Karpas-422 (cell line): ENCODE results near the gene PTPRD. TPM values are rescaled to one million over a fixed set of nuclear protein-coding genes. Genes with fewer than 3 reads are reported as not detected.
A peak's percentile ranks its signal among the peaks of the same experiment; 100 is the strongest.
"Not testable (repeated sequence)": the region's sequence is repeated elsewhere in the genome, so short reads cannot be mapped to it uniquely, and the experiment has no call there.

ENCODE experiments used
- DNase-seq: peaks from one replicate; pipeline ENCODE4 v3.0.0-alpha.2; 2015
- H2AFZ ChIP-seq: fragments of 200-600 bp; sonication (generic); 2 replicates; pipeline ENCODE4 v1.6.1; 2014; ENCODE audit warnings: antibody characterized with exemption, low read length, mixed read lengths
- H3K27ac ChIP-seq: fragments of 200-600 bp; sonication (generic); 2 replicates; pipeline ENCODE4 v1.5.1; 2014; ENCODE audit warnings: mild to moderate bottlenecking, low read length, moderate library complexity
- H3K27me3 ChIP-seq: fragments of 200-600 bp; sonication (generic); 2 replicates; pipeline ENCODE4 v1.6.1; 2014; ENCODE audit warnings: low read length, mixed read lengths
- H3K36me3 ChIP-seq: fragments of 200-600 bp; sonication (generic); 2 replicates; pipeline ENCODE4 v1.6.1; 2014; ENCODE audit warnings: low read length, mixed read lengths; ENCODE audit not compliant: insufficient read depth
- H3K4me1 ChIP-seq: fragments of 200-600 bp; sonication (generic); 2 replicates; pipeline ENCODE4 v1.6.1; 2014; ENCODE audit warnings: mild to moderate bottlenecking, low read length, mixed read lengths
- H3K4me2 ChIP-seq: fragments of 200-600 bp; sonication (generic); 2 replicates; pipeline ENCODE4 v1.6.1; 2014; ENCODE audit warnings: low read length, low read depth, mild to moderate bottlenecking; ENCODE audit not compliant: poor library complexity, severe bottlenecking
- H3K4me3 ChIP-seq: fragments of 200-600 bp; sonication (generic); 2 replicates; pipeline ENCODE4 v1.5.1; 2014; ENCODE audit warnings: mild to moderate bottlenecking, antibody characterized with exemption, low read length, mixed read lengths
- H3K79me2 ChIP-seq: fragments of 200-600 bp; sonication (generic); 2 replicates; pipeline ENCODE4 v1.6.1; 2014; ENCODE audit warnings: mild to moderate bottlenecking, low read length, mixed read lengths
- H3K9ac ChIP-seq: fragments of 200-600 bp; sonication (generic); 2 replicates; pipeline ENCODE4 v1.6.0; 2014; ENCODE audit warnings: low read length
- H3K9me2 ChIP-seq: fragments of 200-600 bp; sonication (generic), shearing (Covaris generic); replicated peaks from 2 replicates; pipeline ENCODE4 v1.6.0; 2014; ENCODE audit warnings: mild to moderate bottlenecking, low read length, moderate library complexity; ENCODE audit not compliant: insufficient read depth
- H3K9me3 ChIP-seq: fragments of 300-700, 200-600 bp; sonication (generic); 2 replicates; pipeline ENCODE4 v1.6.1; 2014; ENCODE audit warnings: low read length, mixed read lengths
- H4K20me1 ChIP-seq: fragments of 200-600 bp; sonication (generic); 2 replicates; pipeline ENCODE4 v1.6.1; 2014; ENCODE audit warnings: mild to moderate bottlenecking, antibody characterized with exemption, low read length, low read depth; ENCODE audit not compliant: insufficient read depth
- total RNA-seq: library from RNA; depleted of rRNA; stranded (reverse); fragments of >200 nt; shearing (Covaris generic); gene quantifications from 2 replicates; pipeline ENCODE4 v1.2.3, GENCODE V29; 2014; ENCODE audit warnings: low replicate concordance

The PTPRD gene
- total RNA-seq, 1 experiment from 2014 or later = 0.63 TPM

- H4K20me1 ChIP-seq = no peaks in the 10 kb centered on the region
- no peak for DNase-seq
- no peaks in the 10 kb centered on the region for H3K4me1 ChIP-seq
- H3K9ac ChIP-seq = no peak overlapping the region
- H3K27ac ChIP-seq = no peak overlapping the region
- H3K79me2 ChIP-seq = no peaks in the 10 kb centered on the region
- H2AFZ ChIP-seq = no peak overlapping the region
- H3K4me3 ChIP-seq = no peak overlapping the region
- no peaks in the 10 kb centered on the region for H3K36me3 ChIP-seq
- H3K4me2 ChIP-seq = no peak overlapping the region
- H3K9me3 ChIP-seq = peaks cover 17% of the 10 kb centered on the region
- no peaks in the 10 kb centered on the region for H3K27me3 ChIP-seq
- H3K9me2 ChIP-seq = no peaks in the 10 kb centered on the region
Measured at GRCh38 chr9:10396615-10397014, 216.2 kb downstream of the PTPRD start.

GRCh38 chr9:10387282-10387681, 225.5 kb downstream of the PTPRD start:
- Histone ChIP-seq H4K20me1 (no peaks in the 10 kb centered on the region), H3K79me2 (no peaks in the 10 kb centered on the region), H3K9me2 (no peaks in the 10 kb centered on the region), H3K27ac (no peak overlapping the region), H2AFZ (no peak overlapping the region), H3K4me2 (no peak overlapping the region), H3K9me3 (peaks cover 34% of the 10 kb centered on the region), H3K27me3 (no peaks in the 10 kb centered on the region), H3K4me3 (no peak overlapping the region), H3K36me3 (no peaks in the 10 kb centered on the region), H3K4me1 (no peaks in the 10 kb centered on the region), H3K9ac (no peak overlapping the region)
- no peak for DNase-seq

- H3K4me1 ChIP-seq = no peaks in the 10 kb centered on the region
- H3K27me3 ChIP-seq = no peaks in the 10 kb centered on the region
Measured at GRCh38 chr9:10371824-10372223, 241.0 kb downstream of the PTPRD start.

GRCh38 chr9:10366171-10366779, 246.5 kb downstream of the PTPRD start:
- DNase-seq = peak; percentile 79
- no peaks in the 10 kb centered on the region for H3K4me1 ChIP-seq
- H3K9me2 ChIP-seq = no peaks in the 10 kb centered on the region
- H3K4me2 ChIP-seq = no peak overlapping the region
- no peak overlapping the region for H3K9ac ChIP-seq
- no peak overlapping the region for H3K27ac ChIP-seq
- no peaks in the 10 kb centered on the region for H4K20me1 ChIP-seq
- H3K4me3 ChIP-seq = no peak overlapping the region
- no peak overlapping the region for H2AFZ ChIP-seq
- no peaks in the 10 kb centered on the region for H3K27me3 ChIP-seq
- no peaks in the 10 kb centered on the region for H3K79me2 ChIP-seq
- H3K36me3 ChIP-seq = no peaks in the 10 kb centered on the region
- H3K9me3 ChIP-seq = peaks cover 5% of the 10 kb centered on the region

More at GRCh38 chr9:10371824-10372223, 241.0 kb downstream of the PTPRD start:
- no peaks in the 10 kb centered on the region for H3K79me2 ChIP-seq
- DNase-seq = no peak
- H3K9me3 ChIP-seq = peaks cover 12% of the 10 kb centered on the region
- no peak overlapping the region for H3K27ac ChIP-seq
- H3K9me2 ChIP-seq = no peaks in the 10 kb centered on the region
- H3K4me3 ChIP-seq = no peak overlapping the region
- H3K9ac ChIP-seq = no peak overlapping the region
- no peak overlapping the region for H3K4me2 ChIP-seq
- no peak overlapping the region for H2AFZ ChIP-seq
- H3K36me3 ChIP-seq = no peaks in the 10 kb centered on the region
- no peaks in the 10 kb centered on the region for H4K20me1 ChIP-seq

GRCh38 chr9:10354591-10354990, 258.2 kb downstream of the PTPRD start:
- no peaks in the 10 kb centered on the region for H3K4me1 ChIP-seq
- H3K27ac ChIP-seq = no peak overlapping the region
- no peak overlapping the region for H2AFZ ChIP-seq
- no peak overlapping the region for H3K4me2 ChIP-seq
- no peaks in the 10 kb centered on the region for H3K79me2 ChIP-seq
- no peak overlapping the region for H3K9ac ChIP-seq
- H3K4me3 ChIP-seq = no peak overlapping the region
- H3K9me3 ChIP-seq = peaks cover 23% of the 10 kb centered on the region
- no peaks in the 10 kb centered on the region for H3K27me3 ChIP-seq
- no peaks in the 10 kb centered on the region for H3K9me2 ChIP-seq
- H3K36me3 ChIP-seq = no peaks in the 10 kb centered on the region
- H4K20me1 ChIP-seq = no peaks in the 10 kb centered on the region
- no peak for DNase-seq

GRCh38 chr9:10345621-10346020, 267.2 kb downstream of the PTPRD start:
- H3K27me3 ChIP-seq, H4K20me1 ChIP-seq, H3K4me3 ChIP-seq, DNase-seq, H2AFZ ChIP-seq, H3K36me3 ChIP-seq, H3K79me2 ChIP-seq, H3K9me2 ChIP-seq, H3K4me1 ChIP-seq, H3K9ac ChIP-seq, H3K27ac ChIP-seq, H3K4me2 ChIP-seq: not testable (repeated sequence)
- peaks cover 11% of the 10 kb centered on the region for H3K9me3 ChIP-seq

GRCh38 chr9:10341057-10341456, 271.7 kb downstream of the PTPRD start:
- H3K4me1 ChIP-seq = no peaks in the 10 kb centered on the region
- no peak overlapping the region for H3K4me3 ChIP-seq
- H3K9ac ChIP-seq = no peak overlapping the region
- no peak overlapping the region for H3K4me2 ChIP-seq
- no peaks in the 10 kb centered on the region for H3K9me2 ChIP-seq
- no peaks in the 10 kb centered on the region for H3K27me3 ChIP-seq
- H3K79me2 ChIP-seq = no peaks in the 10 kb centered on the region
- no peaks in the 10 kb centered on the region for H3K36me3 ChIP-seq
- H2AFZ ChIP-seq = no peak overlapping the region
- H4K20me1 ChIP-seq = no peaks in the 10 kb centered on the region
- DNase-seq = no peak
- H3K27ac ChIP-seq = no peak overlapping the region
- peaks cover 19% of the 10 kb centered on the region for H3K9me3 ChIP-seq

- H3K9ac ChIP-seq = no peak overlapping the region
- no peak overlapping the region for H3K4me3 ChIP-seq
- H3K4me2 ChIP-seq = no peak overlapping the region
- no peaks in the 10 kb centered on the region for H3K79me2 ChIP-seq
- no peak for DNase-seq
- no peak overlapping the region for H3K27ac ChIP-seq
- peaks cover 22% of the 10 kb centered on the region for H3K9me3 ChIP-seq
- H4K20me1 ChIP-seq = no peaks in the 10 kb centered on the region
- H3K27me3 ChIP-seq = no peaks in the 10 kb centered on the region
- no peaks in the 10 kb centered on the region for H3K4me1 ChIP-seq
- no peaks in the 10 kb centered on the region for H3K9me2 ChIP-seq
- no peaks in the 10 kb centered on the region for H3K36me3 ChIP-seq
- H2AFZ ChIP-seq = no peak overlapping the region
Measured at GRCh38 chr9:10339152-10339551, 273.6 kb downstream of the PTPRD start.
